ENCODE data around the gene TSHZ2.

The TSHZ2 gene

GRCh38 chr20:53276143-53276542 lies 304.0 kb downstream of the TSHZ2 start:
- TF ChIP-seq CTCF (IDR thresholded peaks at IDR 0.05): no peak

- TF ChIP-seq CTCF (IDR thresholded peaks at IDR 0.05): no peak
Measured at GRCh38 chr20:53278555-53278954, 306.4 kb downstream of the TSHZ2 start.

GRCh38 chr20:53279735-53280134 lies 307.6 kb downstream of the TSHZ2 start:
- no peak for TF ChIP-seq CTCF (IDR thresholded peaks at IDR 0.05)

- TF ChIP-seq CTCF (IDR thresholded peaks at IDR 0.05): no peak
Measured at GRCh38 chr20:53281557-53282117, 309.5 kb downstream of the TSHZ2 start.

GRCh38 chr20:53282217-53282955 lies 310.2 kb downstream of the TSHZ2 start:
- no peak for TF ChIP-seq CTCF (IDR thresholded peaks at IDR 0.05)

GRCh38 chr20:53283011-53283410 lies 310.9 kb downstream of the TSHZ2 start:
- no peak for TF ChIP-seq CTCF (IDR thresholded peaks at IDR 0.05)

GRCh38 chr20:53283597-53283996 lies 311.4 kb downstream of the TSHZ2 start:
- TF ChIP-seq CTCF (IDR thresholded peaks at IDR 0.05): no peak
